Activated gamma-delta T cell treated with anti-CD3 and anti-CD28 coated beads, Interleukin-2, amount 50 U/mL, for 16 hours (primary cell): ENCODE results near the gene KLHL25.

Experiments
- DNase-seq: peaks from one replicate; pipeline ENCODE4 v3.0.0-alpha.2; 2020; ENCODE audit warnings: low read depth

Gene KLHL25

GRCh38 chr15:85710340-85710842, 84.3 kb downstream of the KLHL25 start:
- no peak for DNase-seq
